ENCODE data around the gene CELF2.
"Not testable (repeated sequence)": the region's sequence is repeated elsewhere in the genome, so short reads cannot be mapped to it uniquely, and the experiment has no call there.

CELF2 gene

DNA sequence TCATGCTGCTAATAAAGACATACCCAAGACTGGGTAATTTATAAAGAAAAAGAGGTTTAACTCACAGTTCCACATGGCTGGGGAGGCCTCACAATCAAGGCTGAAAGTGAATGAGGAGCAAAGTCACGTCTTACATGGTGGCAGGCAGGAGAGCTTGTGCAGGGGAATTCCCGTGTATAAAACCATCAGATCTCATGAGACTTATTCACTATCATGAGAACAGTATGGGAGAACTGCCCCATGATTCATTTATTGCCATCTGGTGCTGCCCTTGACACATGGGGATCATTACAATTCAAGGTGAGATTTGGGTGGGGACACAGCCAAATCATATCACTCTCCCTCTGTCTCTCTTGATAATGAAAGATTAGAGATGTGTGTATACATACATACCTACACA, 106.2 kb downstream of the CELF2 start:
- H3K36me3 ChIP-seq (ENCODE audit: insufficient read depth, low read depth, low read length); H3K4me1 ChIP-seq (ENCODE audit: insufficient read depth, low read length); H3K27ac ChIP-seq (ENCODE audit: low read length); H3K9ac ChIP-seq (ENCODE audit: low read depth, low read length); H3K27me3 ChIP-seq (ENCODE audit: insufficient read depth, low read length); H3K9me3 ChIP-seq (ENCODE audit: insufficient read depth, low read depth, low read length); H3K4me3 ChIP-seq (ENCODE audit: low read length): not testable (repeated sequence)

GRCh38 chr10:11125004-11125403, 107.3 kb downstream of the CELF2 start:
- Histone ChIP-seq H3K9me3 (ENCODE audit: insufficient read depth, low read depth, low read length) (no peaks in the 10 kb centered on the region), H3K4me3 (ENCODE audit: low read length) (no peak overlapping the region), H3K4me1 (ENCODE audit: insufficient read depth, low read length) (peaks cover 10% of the 10 kb centered on the region; the same call in 1 of the 2 replicates), H3K27ac (ENCODE audit: low read length) (no peak overlapping the region), H3K27me3 (ENCODE audit: insufficient read depth, low read length) (no peaks in the 10 kb centered on the region), H3K9ac (ENCODE audit: low read depth, low read length) (no peak overlapping the region), H3K36me3 (ENCODE audit: insufficient read depth, low read depth, low read length) (no peaks in the 10 kb centered on the region)

DNA sequence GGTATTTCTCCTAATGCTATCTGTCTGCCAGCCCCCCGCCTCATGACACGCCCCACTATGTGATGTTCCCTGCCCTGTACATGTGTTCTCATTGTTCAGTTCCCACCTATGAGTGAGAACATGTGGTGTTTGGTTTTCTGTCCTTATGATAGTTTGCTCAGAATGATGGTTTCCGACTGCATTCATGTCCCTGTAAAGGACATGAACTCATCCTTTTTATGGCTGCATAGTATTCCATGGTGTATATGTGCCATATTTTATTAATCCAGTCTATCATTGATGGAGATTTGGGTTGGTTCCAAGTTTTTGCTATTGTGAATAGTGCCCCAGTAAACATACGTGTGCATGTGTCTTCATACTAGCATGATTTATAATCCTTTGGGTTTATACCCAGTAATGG, 109.3 kb downstream of the CELF2 start:
- H3K27ac ChIP-seq (ENCODE audit: low read length); H3K4me1 ChIP-seq (ENCODE audit: insufficient read depth, low read length); H3K9ac ChIP-seq (ENCODE audit: low read depth, low read length); H3K27me3 ChIP-seq (ENCODE audit: insufficient read depth, low read length); H3K36me3 ChIP-seq (ENCODE audit: insufficient read depth, low read depth, low read length); H3K4me3 ChIP-seq (ENCODE audit: low read length); H3K9me3 ChIP-seq (ENCODE audit: insufficient read depth, low read depth, low read length): not testable (repeated sequence)

GRCh38 chr10:11131112-11131639, 113.5 kb downstream of the CELF2 start:
- Histone ChIP-seq H3K9ac (ENCODE audit: low read depth, low read length) (no peak overlapping the region), H3K4me3 (ENCODE audit: low read length) (no peak overlapping the region), H3K4me1 (ENCODE audit: insufficient read depth, low read length) (peaks cover 3% of the 10 kb centered on the region; the same call in 1 of the 2 replicates)

GRCh38 chr10:11134411-11134810, 116.7 kb downstream of the CELF2 start:
- Histone ChIP-seq H3K27ac (ENCODE audit: low read length) (no peak overlapping the region), H3K4me3 (ENCODE audit: low read length) (no peak overlapping the region), H3K27me3 (ENCODE audit: insufficient read depth, low read length) (no peaks in the 10 kb centered on the region), H3K9ac (ENCODE audit: low read depth, low read length) (0 out of 2 replicates have a peak overlapping the region, but pooled peaks have one; percentile 1), H3K36me3 (ENCODE audit: insufficient read depth, low read depth, low read length) (no peaks in the 10 kb centered on the region), H3K9me3 (ENCODE audit: insufficient read depth, low read depth, low read length) (no peaks in the 10 kb centered on the region), H3K4me1 (ENCODE audit: insufficient read depth, low read length) (peaks cover 3% of the 10 kb centered on the region; the same call in 1 of the 2 replicates)

More at GRCh38 chr10:11131112-11131639, 113.5 kb downstream of the CELF2 start:
- H3K27me3 ChIP-seq (ENCODE audit: insufficient read depth, low read length) = no peaks in the 10 kb centered on the region
- no peaks in the 10 kb centered on the region for H3K9me3 ChIP-seq (ENCODE audit: insufficient read depth, low read depth, low read length)
- no peaks in the 10 kb centered on the region for H3K36me3 ChIP-seq (ENCODE audit: insufficient read depth, low read depth, low read length)
- no peak overlapping the region for H3K27ac ChIP-seq (ENCODE audit: low read length)

- Histone ChIP-seq H3K4me3 (ENCODE audit: low read length) (no peak overlapping the region), H3K27me3 (ENCODE audit: insufficient read depth, low read length) (no peaks in the 10 kb centered on the region), H3K9ac (ENCODE audit: low read depth, low read length) (no peak overlapping the region), H3K36me3 (ENCODE audit: insufficient read depth, low read depth, low read length) (no peaks in the 10 kb centered on the region), H3K9me3 (ENCODE audit: insufficient read depth, low read depth, low read length) (no peaks in the 10 kb centered on the region), H3K27ac (ENCODE audit: low read length) (no peak overlapping the region), H3K4me1 (ENCODE audit: insufficient read depth, low read length) (peaks cover 3% of the 10 kb centered on the region; the same call in 1 of the 2 replicates)
Measured at GRCh38 chr10:11135709-11136108, 118.0 kb downstream of the CELF2 start.

DNA sequence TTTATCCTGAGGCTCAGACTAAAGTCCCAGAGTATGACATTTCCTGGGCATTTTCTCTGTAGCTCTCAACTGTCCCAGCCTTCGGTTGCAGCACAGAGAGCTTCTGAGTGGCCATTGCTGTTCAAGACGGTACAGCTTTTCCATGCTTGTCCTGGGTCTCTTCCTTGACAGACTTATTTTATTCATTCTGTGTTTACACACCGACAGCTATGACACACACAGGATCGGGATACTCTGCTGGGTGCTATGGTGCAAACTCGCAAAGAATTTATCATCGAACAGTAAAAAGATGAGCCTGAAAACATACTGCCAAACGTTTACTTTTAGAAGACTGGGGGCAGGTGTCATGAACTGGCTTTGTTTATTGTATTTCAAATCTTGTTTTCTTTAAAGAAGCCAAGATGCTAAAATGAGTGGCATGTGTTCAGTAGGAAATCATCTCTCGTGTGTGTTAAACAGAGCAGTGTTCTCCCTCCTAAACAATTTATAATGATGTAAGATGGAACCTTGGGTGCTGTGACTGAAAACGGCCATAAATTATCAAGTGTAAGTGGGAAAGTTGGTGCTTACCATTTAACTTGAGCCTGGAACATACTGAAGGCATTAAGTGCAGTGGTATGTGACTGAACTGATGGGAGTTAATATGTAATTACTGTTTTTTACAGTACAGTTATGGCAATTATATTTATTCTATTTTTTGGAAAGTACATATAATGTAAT, 120.8 kb downstream of the CELF2 start:
- no peak overlapping the region for H3K27ac ChIP-seq (ENCODE audit: low read length)
- H3K9ac ChIP-seq (ENCODE audit: low read depth, low read length) = no peak overlapping the region
- no peaks in the 10 kb centered on the region for H3K36me3 ChIP-seq (ENCODE audit: insufficient read depth, low read depth, low read length)
- H3K9me3 ChIP-seq (ENCODE audit: insufficient read depth, low read depth, low read length) = no peaks in the 10 kb centered on the region
- H3K4me3 ChIP-seq (ENCODE audit: low read length) = no peak overlapping the region
- no peaks in the 10 kb centered on the region for H3K27me3 ChIP-seq (ENCODE audit: insufficient read depth, low read length)
- peaks cover 6% of the 10 kb centered on the region for H3K4me1 ChIP-seq (ENCODE audit: insufficient read depth, low read length)

DNA sequence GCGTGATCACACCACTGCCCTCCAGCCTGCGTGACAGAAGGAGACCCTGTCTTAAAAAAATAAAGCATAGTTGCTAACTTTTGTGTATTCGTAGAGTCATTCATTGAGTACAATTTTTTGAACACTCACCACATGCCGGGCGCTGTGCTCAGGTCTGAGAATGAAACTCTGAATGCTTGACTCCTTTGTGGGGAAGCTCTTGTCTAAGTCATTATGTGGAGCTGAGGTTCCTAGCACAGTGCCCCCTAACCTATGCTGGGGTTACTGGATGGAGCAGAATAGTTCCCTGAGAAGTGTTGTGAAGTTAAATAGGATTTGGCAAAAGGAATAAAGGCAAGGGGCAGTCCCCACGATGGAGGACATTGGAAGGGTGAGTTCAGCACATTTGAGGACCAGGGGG, 123.3 kb downstream of the CELF2 start:
- H3K9ac ChIP-seq (ENCODE audit: low read depth, low read length) = no peak overlapping the region
- no peak overlapping the region for H3K4me3 ChIP-seq (ENCODE audit: low read length)
- no peaks in the 10 kb centered on the region for H3K9me3 ChIP-seq (ENCODE audit: insufficient read depth, low read depth, low read length)
- no peaks in the 10 kb centered on the region for H3K27me3 ChIP-seq (ENCODE audit: insufficient read depth, low read length)
- H3K4me1 ChIP-seq (ENCODE audit: insufficient read depth, low read length) = peaks cover 15% of the 10 kb centered on the region; the same call in 1 of the 2 replicates
- no peak overlapping the region for H3K27ac ChIP-seq (ENCODE audit: low read length)
- no peaks in the 10 kb centered on the region for H3K36me3 ChIP-seq (ENCODE audit: insufficient read depth, low read depth, low read length)

- Histone ChIP-seq H3K36me3 (ENCODE audit: insufficient read depth, low read depth, low read length) (no peaks in the 10 kb centered on the region), H3K4me3 (ENCODE audit: low read length) (no peak overlapping the region), H3K27ac (ENCODE audit: low read length) (no peak overlapping the region), H3K4me1 (ENCODE audit: insufficient read depth, low read length) (peaks cover 22% of the 10 kb centered on the region; the same call in 1 of the 2 replicates), H3K9ac (ENCODE audit: low read depth, low read length) (no peak overlapping the region), H3K27me3 (ENCODE audit: insufficient read depth, low read length) (no peaks in the 10 kb centered on the region), H3K9me3 (ENCODE audit: insufficient read depth, low read depth, low read length) (no peaks in the 10 kb centered on the region)
Measured at GRCh38 chr10:11141571-11142091, 124.0 kb downstream of the CELF2 start.

- H3K4me1 ChIP-seq (ENCODE audit: insufficient read depth, low read length) = peaks cover 31% of the 10 kb centered on the region
- no peaks in the 10 kb centered on the region for H3K27me3 ChIP-seq (ENCODE audit: insufficient read depth, low read length)
- no peaks in the 10 kb centered on the region for H3K9me3 ChIP-seq (ENCODE audit: insufficient read depth, low read depth, low read length)
- H3K36me3 ChIP-seq (ENCODE audit: insufficient read depth, low read depth, low read length) = no peaks in the 10 kb centered on the region
- H3K4me3 ChIP-seq (ENCODE audit: low read length) = no peak overlapping the region
- no peak overlapping the region for H3K9ac ChIP-seq (ENCODE audit: low read depth, low read length)
- no peak overlapping the region for H3K27ac ChIP-seq (ENCODE audit: low read length)
Measured at GRCh38 chr10:11142777-11143176, 125.1 kb downstream of the CELF2 start.

DNA sequence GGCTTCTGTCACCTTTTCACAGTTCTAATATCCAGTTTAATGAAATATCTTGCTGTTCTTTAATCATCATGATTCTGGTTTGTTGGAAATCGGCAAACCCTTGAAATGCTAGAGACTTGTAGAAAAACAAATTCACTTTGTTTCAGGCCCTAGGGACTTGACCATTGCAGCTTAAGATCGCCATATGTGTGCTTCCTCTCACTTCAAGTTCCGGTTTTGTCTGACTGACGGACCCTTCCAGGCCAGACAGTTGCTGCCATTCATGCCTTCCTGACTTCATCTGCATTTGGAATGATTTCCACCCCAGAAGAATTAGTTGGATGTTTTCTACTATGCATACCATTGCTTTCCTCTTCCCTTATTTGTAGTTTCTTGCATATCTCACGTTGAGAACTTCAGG, 125.6 kb downstream of the CELF2 start:
- H3K27me3 ChIP-seq (ENCODE audit: insufficient read depth, low read length) = no peaks in the 10 kb centered on the region
- H3K9me3 ChIP-seq (ENCODE audit: insufficient read depth, low read depth, low read length) = no peaks in the 10 kb centered on the region
- H3K9ac ChIP-seq (ENCODE audit: low read depth, low read length) = no peak overlapping the region
- no peak overlapping the region for H3K4me3 ChIP-seq (ENCODE audit: low read length)
- H3K36me3 ChIP-seq (ENCODE audit: insufficient read depth, low read depth, low read length) = no peaks in the 10 kb centered on the region
- peaks cover 35% of the 10 kb centered on the region for H3K4me1 ChIP-seq (ENCODE audit: insufficient read depth, low read length)
- H3K27ac ChIP-seq (ENCODE audit: low read length) = no peak overlapping the region
